SH-SY5Y (cell line): ENCODE measurements around the gene PEX14.

Experiments
- GATA2 ChIP-seq: IDR thresholded peaks from 2 replicates; pipeline ENCODE4 v1.6.1; 2011; ENCODE audit warnings: mild to moderate bottlenecking, low read depth, low read length
- GATA3 ChIP-seq: IDR thresholded peaks from 2 replicates; pipeline ENCODE4 v1.6.1; 2011; ENCODE audit warnings: low read depth, mild to moderate bottlenecking, low read length, moderate library complexity

DNA sequence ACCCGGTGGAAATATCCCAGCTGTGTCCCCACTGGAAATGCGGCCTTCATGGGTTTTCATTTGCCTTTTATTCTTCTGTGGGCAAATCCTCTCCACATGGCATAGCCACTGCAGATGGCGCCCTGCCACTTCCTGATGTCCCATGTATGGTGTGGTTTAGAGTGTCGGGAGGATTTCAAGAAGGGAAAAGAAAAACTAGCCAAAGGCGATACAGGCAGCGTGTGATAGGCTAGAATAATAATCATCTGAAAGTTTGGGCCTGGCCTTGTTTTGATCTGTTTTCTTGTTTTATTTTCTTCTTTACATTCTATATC is 123.6 kb downstream of the PEX14 start:
- TF ChIP-seq GATA2 (no peak), GATA3 (no peak)
